ENCODE data around the gene HOXD1.

HOXD1 gene

GRCh38 chr2:176188774-176189680 is 559 bp downstream of the HOXD1 start:
- H3K4me1 ChIP-seq (ENCODE audit: control insufficient read depth in 2 of 2, insufficient read depth in 1 of 2, low read depth in 1 of 2, low read length in 2 of 2) = peaks cover 0 to 2% of the 10 kb centered on the region in 2 donors
- no peaks in the 10 kb centered on the region for H3K79me1 ChIP-seq (ENCODE audit: low read depth, low read length)
- H2AK5ac ChIP-seq (ENCODE audit: low read depth, low read length) = no peak overlapping the region
- no peak overlapping the region for H3K9ac ChIP-seq (ENCODE audit: low read depth, low read length, poor library complexity)
- peaks cover 37 to 99% (median 78%) of the 10 kb centered on the region in 3 experiments for H3K27me3 ChIP-seq (ENCODE audit: control insufficient read depth in 3 of 3, insufficient read depth in 3 of 3, low read depth in 1 of 3, low read length in 3 of 3)
- no peak overlapping the region for H3K14ac ChIP-seq (ENCODE audit: low read length)
- H2BK12ac ChIP-seq (ENCODE audit: low read length) = no peak overlapping the region
- no peak overlapping the region for H2BK15ac ChIP-seq (ENCODE audit: low read length)
- H3K9me3 ChIP-seq (replicated peaks in 1 of 2; ENCODE audit: control insufficient read depth in 2 of 2, insufficient read depth in 1 of 2, low read depth in 1 of 2, low read length in 2 of 2) = peaks cover 0 to 3% of the 10 kb centered on the region in 2 donors
- no CpG with 5 or more reads among the region's 98 CpGs for WGBS, 2 donors (ENCODE audit: extremely low coverage in 2 of 2, insufficient read length in 2 of 2, insufficient replicate concordance in 1 of 2)
- peak overlapping the region in 1 of 2 donors; percentile 25 for H3K4me3 ChIP-seq (ENCODE audit: low read length in 2 of 2)
- no peaks in the 10 kb centered on the region for H3K36me3 ChIP-seq (replicated peaks in 1 of 2; ENCODE audit: control insufficient read depth in 2 of 2, insufficient read depth in 2 of 2, low read length in 2 of 2)
- H3K18ac ChIP-seq (ENCODE audit: low read length) = peak overlapping the region; percentile 44
- H3K4ac ChIP-seq (ENCODE audit: low read length) = no peak overlapping the region
- peak overlapping the region; percentile 31 for H3K4me2 ChIP-seq (ENCODE audit: insufficient read depth, low read length, poor library complexity, severe bottlenecking)
- H4K8ac ChIP-seq (ENCODE audit: low read depth, low read length) = no peak overlapping the region
- H2AFZ ChIP-seq (ENCODE audit: low read length) = peak overlapping the region; percentile 84
- H4K91ac ChIP-seq (ENCODE audit: low read depth, low read length, poor library complexity) = no peak overlapping the region
- no peak for DNase-seq (ENCODE audit: low spot score)
- H2BK120ac ChIP-seq (ENCODE audit: low read depth, low read length) = no peak overlapping the region
- H3K23ac ChIP-seq (ENCODE audit: low read depth, low read length, poor library complexity) = peak overlapping the region; percentile 61
- no peak overlapping the region for H3K27ac ChIP-seq (replicated peaks; ENCODE audit: low read length)
- H2BK5ac ChIP-seq (ENCODE audit: low read length) = no peak overlapping the region

- Histone ChIP-seq H3K27me3 (ENCODE audit: control insufficient read depth in 3 of 3, insufficient read depth in 3 of 3, low read depth in 1 of 3, low read length in 3 of 3) (peaks cover 37 to 95% (median 72%) of the 10 kb centered on the region in 3 experiments), H3K79me1 (ENCODE audit: low read depth, low read length) (no peaks in the 10 kb centered on the region), H3K9ac (ENCODE audit: low read depth, low read length, poor library complexity) (no peak overlapping the region), H3K18ac (ENCODE audit: low read length) (no peak overlapping the region), H2BK120ac (ENCODE audit: low read depth, low read length) (no peak overlapping the region), H3K27ac (replicated peaks; ENCODE audit: low read length) (no peak overlapping the region), H2AK5ac (ENCODE audit: low read depth, low read length) (no peak overlapping the region), H4K8ac (ENCODE audit: low read depth, low read length) (no peak overlapping the region), H2BK5ac (ENCODE audit: low read length) (no peak overlapping the region), H3K4ac (ENCODE audit: low read length) (no peak overlapping the region), H2BK12ac (ENCODE audit: low read length) (no peak overlapping the region), H2AFZ (ENCODE audit: low read length) (peak overlapping the region; percentile 84), H3K36me3 (replicated peaks in 1 of 2; ENCODE audit: control insufficient read depth in 2 of 2, insufficient read depth in 2 of 2, low read length in 2 of 2) (no peaks in the 10 kb centered on the region), H3K9me3 (replicated peaks in 1 of 2; ENCODE audit: control insufficient read depth in 2 of 2, insufficient read depth in 1 of 2, low read depth in 1 of 2, low read length in 2 of 2) (peaks cover 0 to 3% of the 10 kb centered on the region in 2 donors), H3K4me2 (ENCODE audit: insufficient read depth, low read length, poor library complexity, severe bottlenecking) (no peak overlapping the region), H3K14ac (ENCODE audit: low read length) (no peak overlapping the region), H3K23ac (ENCODE audit: low read depth, low read length, poor library complexity) (peak overlapping the region; percentile 61), H4K91ac (ENCODE audit: low read depth, low read length, poor library complexity) (no peak overlapping the region), H2BK15ac (ENCODE audit: low read length) (no peak overlapping the region), H3K4me3 (ENCODE audit: low read length in 2 of 2) (no peak overlapping the region), H3K4me1 (ENCODE audit: control insufficient read depth in 2 of 2, insufficient read depth in 1 of 2, low read depth in 1 of 2, low read length in 2 of 2) (peaks cover 0 to 2% of the 10 kb centered on the region in 2 donors)
- DNase-seq (ENCODE audit: low spot score) = no peak
- WGBS, 2 donors (ENCODE audit: extremely low coverage in 2 of 2, insufficient read length in 2 of 2, insufficient replicate concordance in 1 of 2) = no CpG with 5 or more reads among the region's 28 CpGs
These were observed 1.5 kb downstream of the HOXD1 start for GRCh38 chr2:176189681-176190641.

GRCh38 chr2:176192351-176192750 is 3.9 kb downstream of the HOXD1 start:
- Histone ChIP-seq H2AK5ac (ENCODE audit: low read depth, low read length) (no peak overlapping the region), H2BK120ac (ENCODE audit: low read depth, low read length) (no peak overlapping the region), H3K4me1 (ENCODE audit: control insufficient read depth in 2 of 2, insufficient read depth in 1 of 2, low read depth in 1 of 2, low read length in 2 of 2) (peaks cover 0 to 2% of the 10 kb centered on the region in 2 donors), H3K36me3 (replicated peaks in 1 of 2; ENCODE audit: control insufficient read depth in 2 of 2, insufficient read depth in 2 of 2, low read length in 2 of 2) (no peaks in the 10 kb centered on the region), H3K4ac (ENCODE audit: low read length) (no peak overlapping the region), H3K9ac (ENCODE audit: low read depth, low read length, poor library complexity) (no peak overlapping the region), H2BK12ac (ENCODE audit: low read length) (no peak overlapping the region), H2BK5ac (ENCODE audit: low read length) (no peak overlapping the region), H2BK15ac (ENCODE audit: low read length) (no peak overlapping the region), H4K91ac (ENCODE audit: low read depth, low read length, poor library complexity) (no peak overlapping the region), H3K9me3 (replicated peaks in 1 of 2; ENCODE audit: control insufficient read depth in 2 of 2, insufficient read depth in 1 of 2, low read depth in 1 of 2, low read length in 2 of 2) (no peaks in the 10 kb centered on the region), H3K4me2 (ENCODE audit: insufficient read depth, low read length, poor library complexity, severe bottlenecking) (no peak overlapping the region), H3K79me1 (ENCODE audit: low read depth, low read length) (no peaks in the 10 kb centered on the region), H3K23ac (ENCODE audit: low read depth, low read length, poor library complexity) (no peak overlapping the region), H2AFZ (ENCODE audit: low read length) (no peak overlapping the region), H3K18ac (ENCODE audit: low read length) (no peak overlapping the region), H3K27me3 (ENCODE audit: control insufficient read depth in 3 of 3, insufficient read depth in 3 of 3, low read depth in 1 of 3, low read length in 3 of 3) (peaks cover 38 to 72% (median 57%) of the 10 kb centered on the region in 3 experiments), H3K4me3 (ENCODE audit: low read length in 2 of 2) (no peak overlapping the region), H3K27ac (replicated peaks; ENCODE audit: low read length) (no peak overlapping the region), H3K14ac (ENCODE audit: low read length) (no peak overlapping the region), H4K8ac (ENCODE audit: low read depth, low read length) (no peak overlapping the region)
- no CpG with 5 or more reads among the region's 1 CpG for WGBS, 2 donors (ENCODE audit: extremely low coverage in 2 of 2, insufficient read length in 2 of 2, insufficient replicate concordance in 1 of 2)
- DNase-seq (ENCODE audit: low spot score) = no peak
